ENCODE measurements around the gene FAXC.
A peak's percentile ranks its signal among the peaks of the same experiment; 100 is the strongest.
"Not testable (repeated sequence)": the region's sequence is repeated elsewhere in the genome, so short reads cannot be mapped to it uniquely, and the experiment has no call there.

FAXC gene

GRCh38 chr6:99353126-99353525 is 3.7 kb upstream of the FAXC start:
- Mint-ChIP-seq H3K9me3 (no peaks in the 10 kb centered on the region), H3K4me1 (ENCODE audit: low read depth) (peaks cover 3% of the 10 kb centered on the region), H3K4me3 (no peak overlapping the region), H3K27ac (no peak overlapping the region), H3K36me3 (ENCODE audit: low read depth) (no peaks in the 10 kb centered on the region), H3K27me3 (ENCODE audit: low read depth) (peaks cover 61% of the 10 kb centered on the region)
- no peak for DNase-seq (ENCODE audit: low spot score)

GRCh38 chr6:99350573-99350972 is 1.1 kb upstream of the FAXC start:
- H3K4me3 Mint-ChIP-seq: peak overlapping the region; percentile 39
- no peaks in the 10 kb centered on the region for H3K36me3 Mint-ChIP-seq (ENCODE audit: low read depth)
- peaks cover 3% of the 10 kb centered on the region for H3K4me1 Mint-ChIP-seq (ENCODE audit: low read depth)
- H3K27ac Mint-ChIP-seq: no peak overlapping the region
- no peaks in the 10 kb centered on the region for H3K9me3 Mint-ChIP-seq
- peaks cover 64% of the 10 kb centered on the region for H3K27me3 Mint-ChIP-seq (ENCODE audit: low read depth)
- DNase-seq (ENCODE audit: low spot score): no peak

DNA sequence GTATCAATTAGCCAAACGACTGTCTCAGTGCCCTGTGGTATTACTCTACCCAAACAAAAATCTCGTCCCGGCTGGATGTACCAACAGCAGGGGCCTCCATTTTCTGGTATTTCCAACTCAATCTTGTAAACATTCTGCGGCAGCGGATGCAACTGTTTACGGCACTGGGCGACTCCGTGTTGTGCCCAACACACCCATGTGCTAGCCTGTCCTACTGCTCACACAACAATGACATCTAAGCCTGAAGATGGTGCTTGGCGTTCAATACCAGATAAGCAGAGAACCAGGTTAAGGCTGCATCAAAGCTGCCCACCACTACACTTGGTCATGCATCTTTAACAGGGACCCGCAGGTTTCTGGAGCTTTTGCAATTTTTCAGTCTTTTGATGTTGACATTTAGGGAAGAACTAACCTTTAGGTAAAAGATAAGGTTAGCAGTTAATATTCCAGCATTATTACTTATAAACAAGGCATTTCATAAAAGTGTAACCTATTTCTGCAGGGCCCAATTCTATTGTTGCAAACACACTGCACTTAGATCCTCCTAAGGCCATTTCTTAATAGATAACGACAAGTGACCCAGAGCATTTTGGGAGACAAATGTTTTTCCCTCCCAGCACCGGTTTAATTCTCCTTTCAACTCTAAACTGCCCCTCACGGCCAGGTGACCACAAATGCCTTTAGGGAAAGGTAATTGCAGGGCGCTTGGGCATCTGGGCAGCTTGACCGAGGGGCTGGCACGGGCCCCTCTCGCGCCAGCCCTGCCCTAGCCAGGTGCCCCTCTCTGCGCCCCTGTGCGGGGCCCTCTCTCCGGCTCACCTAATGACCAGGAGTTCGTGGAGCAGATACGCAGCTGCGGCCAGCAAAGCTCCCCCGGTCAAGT is 945 bp downstream of the FAXC start:
- peaks cover 9% of the 10 kb centered on the region for H3K4me1 Mint-ChIP-seq (ENCODE audit: low read depth)
- H3K9me3 Mint-ChIP-seq: no peaks in the 10 kb centered on the region
- peak overlapping the region; percentile 51 for H3K4me3 Mint-ChIP-seq
- H3K27me3 Mint-ChIP-seq (ENCODE audit: low read depth): peaks cover 70% of the 10 kb centered on the region
- no peak for DNase-seq (ENCODE audit: low spot score)
- H3K36me3 Mint-ChIP-seq (ENCODE audit: low read depth): no peaks in the 10 kb centered on the region
- H3K27ac Mint-ChIP-seq: no peak overlapping the region

- no peak for DNase-seq (ENCODE audit: low spot score)
Measured at GRCh38 chr6:99347804-99348203, 1.7 kb downstream of the FAXC start.

GRCh38 chr6:99346595-99346994 is 2.9 kb downstream of the FAXC start:
- no peak for DNase-seq (ENCODE audit: low spot score)
- Mint-ChIP-seq H3K27ac (no peak overlapping the region), H3K36me3 (ENCODE audit: low read depth) (no peaks in the 10 kb centered on the region), H3K4me3 (no peak overlapping the region), H3K4me1 (ENCODE audit: low read depth) (peaks cover 9% of the 10 kb centered on the region), H3K27me3 (ENCODE audit: low read depth) (peaks cover 65% of the 10 kb centered on the region), H3K9me3 (no peaks in the 10 kb centered on the region)

More at GRCh38 chr6:99347804-99348203, 1.7 kb downstream of the FAXC start:
- Mint-ChIP-seq H3K4me1 (ENCODE audit: low read depth) (peaks cover 9% of the 10 kb centered on the region), H3K9me3 (no peaks in the 10 kb centered on the region), H3K36me3 (ENCODE audit: low read depth) (no peaks in the 10 kb centered on the region), H3K4me3 (no peak overlapping the region), H3K27me3 (ENCODE audit: low read depth) (peaks cover 72% of the 10 kb centered on the region), H3K27ac (no peak overlapping the region)

GRCh38 chr6:99345164-99345563 is 4.3 kb downstream of the FAXC start:
- Mint-ChIP-seq H3K27me3 (ENCODE audit: low read depth) (peaks cover 52% of the 10 kb centered on the region), H3K9me3 (no peaks in the 10 kb centered on the region), H3K4me1 (ENCODE audit: low read depth) (peaks cover 8% of the 10 kb centered on the region), H3K27ac (no peak overlapping the region), H3K36me3 (ENCODE audit: low read depth) (no peaks in the 10 kb centered on the region), H3K4me3 (no peak overlapping the region)
- no peak for DNase-seq (ENCODE audit: low spot score)

GRCh38 chr6:99344289-99344688 is 5.2 kb downstream of the FAXC start:
- H3K36me3 Mint-ChIP-seq (ENCODE audit: low read depth): no peaks in the 10 kb centered on the region
- H3K4me3 Mint-ChIP-seq: no peak overlapping the region
- H3K27ac Mint-ChIP-seq: no peak overlapping the region
- H3K27me3 Mint-ChIP-seq (ENCODE audit: low read depth): peaks cover 53% of the 10 kb centered on the region
- peaks cover 7% of the 10 kb centered on the region for H3K4me1 Mint-ChIP-seq (ENCODE audit: low read depth)
- no peak for DNase-seq (ENCODE audit: low spot score)
- no peaks in the 10 kb centered on the region for H3K9me3 Mint-ChIP-seq

DNA sequence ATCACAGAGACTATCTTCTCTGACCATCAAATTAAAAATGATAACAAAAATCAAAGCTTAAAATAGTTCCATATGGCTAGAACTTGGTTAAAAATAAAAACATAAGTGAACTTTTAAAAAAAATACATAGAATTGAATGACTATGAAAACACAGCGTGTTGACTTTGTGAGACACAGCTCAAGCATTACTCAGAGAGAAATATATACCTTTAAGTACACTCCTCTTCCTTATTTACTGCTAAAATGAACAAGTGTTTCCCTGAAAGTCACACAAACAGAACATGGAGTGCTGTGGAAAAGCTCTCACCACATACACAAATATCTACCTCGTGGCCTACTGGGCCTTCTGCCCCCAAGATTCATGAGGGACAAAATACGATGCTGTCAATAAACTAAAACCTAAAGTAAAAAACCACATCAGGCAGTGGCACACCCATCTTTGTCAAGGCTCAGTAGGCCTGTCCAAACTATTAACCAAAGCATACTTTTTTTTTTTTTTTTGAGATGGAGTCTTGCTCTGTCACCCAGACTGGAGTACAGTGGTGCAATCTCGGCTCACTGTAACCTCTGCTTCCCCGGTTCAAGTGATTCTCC is 7.5 kb downstream of the FAXC start:
- H3K9me3 Mint-ChIP-seq: no peaks in the 10 kb centered on the region
- H3K36me3 Mint-ChIP-seq (ENCODE audit: low read depth): no peaks in the 10 kb centered on the region
- H3K4me1 Mint-ChIP-seq (ENCODE audit: low read depth): peaks cover 7% of the 10 kb centered on the region
- H3K27me3 Mint-ChIP-seq (ENCODE audit: low read depth): peaks cover 47% of the 10 kb centered on the region
- no peak overlapping the region for H3K4me3 Mint-ChIP-seq
- DNase-seq (ENCODE audit: low spot score): no peak
- H3K27ac Mint-ChIP-seq: no peak overlapping the region

- peaks cover 31% of the 10 kb centered on the region for H3K27me3 Mint-ChIP-seq (ENCODE audit: low read depth)
- H3K27ac Mint-ChIP-seq: no peak overlapping the region
- no peaks in the 10 kb centered on the region for H3K9me3 Mint-ChIP-seq
- no peak overlapping the region for H3K4me3 Mint-ChIP-seq
- no peaks in the 10 kb centered on the region for H3K4me1 Mint-ChIP-seq (ENCODE audit: low read depth)
- no peaks in the 10 kb centered on the region for H3K36me3 Mint-ChIP-seq (ENCODE audit: low read depth)
- no peak for DNase-seq (ENCODE audit: low spot score)
Measured at GRCh38 chr6:99338188-99338587, 11.3 kb downstream of the FAXC start.

DNA sequence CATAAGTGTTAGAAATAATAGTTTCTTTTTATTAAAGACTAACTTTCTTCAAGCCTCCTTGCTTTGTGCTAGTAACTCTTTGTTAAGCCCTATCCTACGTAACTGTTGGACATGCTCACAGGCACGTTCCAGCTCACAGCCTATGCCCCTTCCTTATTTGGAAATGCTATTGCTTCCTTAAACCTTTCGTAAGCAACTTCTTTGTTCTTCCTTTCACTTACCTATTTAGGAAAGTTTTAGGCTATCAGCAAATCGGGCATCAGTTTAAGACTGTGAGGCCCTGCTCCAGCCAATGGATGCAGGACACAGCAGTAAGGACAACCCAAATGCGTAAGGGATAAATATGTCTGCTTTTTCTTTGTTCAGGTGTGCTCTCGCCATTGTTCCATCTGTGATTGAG is 14.2 kb downstream of the FAXC start:
- not testable (repeated sequence) for H3K9me3 Mint-ChIP-seq; H3K4me3 Mint-ChIP-seq; DNase-seq (ENCODE audit: low spot score); H3K27ac Mint-ChIP-seq; H3K4me1 Mint-ChIP-seq (ENCODE audit: low read depth); H3K36me3 Mint-ChIP-seq (ENCODE audit: low read depth)
- H3K27me3 Mint-ChIP-seq (ENCODE audit: low read depth): peaks cover 27% of the 10 kb centered on the region

DNA sequence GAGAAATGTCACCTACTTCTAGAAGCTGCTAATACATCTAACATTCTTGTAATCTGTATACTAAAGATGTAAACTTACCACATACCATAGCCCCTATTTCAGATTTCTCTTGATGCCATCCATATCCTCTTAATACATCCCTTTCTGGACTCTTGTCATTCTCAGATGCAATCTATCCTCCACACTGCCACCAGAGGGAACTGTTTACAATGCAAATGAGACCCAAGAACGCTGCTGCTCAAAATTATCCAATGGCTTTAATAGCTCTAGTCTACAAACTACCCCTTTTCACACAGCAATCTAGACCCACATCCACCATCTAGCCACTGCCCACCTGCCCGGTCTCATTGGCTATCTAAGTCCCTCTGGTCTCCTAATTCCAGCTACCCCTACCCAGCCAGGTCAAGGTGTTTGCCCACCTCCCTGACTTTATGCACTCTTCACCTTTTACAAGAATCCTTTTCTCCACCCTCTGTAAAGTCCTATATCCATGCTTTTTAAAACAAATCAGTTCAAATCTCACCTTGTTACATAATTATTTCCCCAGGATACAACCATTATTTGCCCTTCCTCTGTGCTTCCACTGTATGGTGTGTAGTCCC is 14.8 kb downstream of the FAXC start:
- Mint-ChIP-seq H3K27ac (no peak overlapping the region), H3K36me3 (ENCODE audit: low read depth) (no peaks in the 10 kb centered on the region), H3K9me3 (no peaks in the 10 kb centered on the region), H3K4me1 (ENCODE audit: low read depth) (peaks cover 6% of the 10 kb centered on the region), H3K4me3 (no peak overlapping the region), H3K27me3 (ENCODE audit: low read depth) (peaks cover 26% of the 10 kb centered on the region)
- no peak for DNase-seq (ENCODE audit: low spot score)

- H3K9me3 Mint-ChIP-seq: no peaks in the 10 kb centered on the region
- no peak overlapping the region for H3K27ac Mint-ChIP-seq
- no peaks in the 10 kb centered on the region for H3K36me3 Mint-ChIP-seq (ENCODE audit: low read depth)
- H3K27me3 Mint-ChIP-seq (ENCODE audit: low read depth): peaks cover 12% of the 10 kb centered on the region
- DNase-seq (ENCODE audit: low spot score): no peak
- no peak overlapping the region for H3K4me3 Mint-ChIP-seq
- peaks cover 6% of the 10 kb centered on the region for H3K4me1 Mint-ChIP-seq (ENCODE audit: low read depth)
Measured at GRCh38 chr6:99333068-99333467, 16.4 kb downstream of the FAXC start.

- Mint-ChIP-seq H3K4me1 (ENCODE audit: low read depth) (peaks cover 6% of the 10 kb centered on the region), H3K4me3 (no peak overlapping the region), H3K9me3 (no peaks in the 10 kb centered on the region), H3K27ac (no peak overlapping the region), H3K36me3 (ENCODE audit: low read depth) (no peaks in the 10 kb centered on the region), H3K27me3 (ENCODE audit: low read depth) (peaks cover 4% of the 10 kb centered on the region)
- no peak for DNase-seq (ENCODE audit: low spot score)
Measured at GRCh38 chr6:99331531-99331930, 17.9 kb downstream of the FAXC start.

GRCh38 chr6:99330159-99330558 is 19.3 kb downstream of the FAXC start:
- no peaks in the 10 kb centered on the region for H3K36me3 Mint-ChIP-seq (ENCODE audit: low read depth)
- no peak overlapping the region for H3K4me3 Mint-ChIP-seq
- peaks cover 6% of the 10 kb centered on the region for H3K4me1 Mint-ChIP-seq (ENCODE audit: low read depth)
- H3K27me3 Mint-ChIP-seq (ENCODE audit: low read depth): no peaks in the 10 kb centered on the region
- DNase-seq (ENCODE audit: low spot score): peak; percentile 50
- H3K27ac Mint-ChIP-seq: no peak overlapping the region
- no peaks in the 10 kb centered on the region for H3K9me3 Mint-ChIP-seq

All from T-helper 2 cell treated with Interferon-gamma antibody and Interleukin-4, amounts not matched to agents 5 μg/mL and 100 μg/mL, for 36 hours (primary cell).